DND-41 (cell line): Measurements from ENCODE around the gene SPSB3.

Experiments used
- CTCF ChIP-seq: IDR thresholded peaks from 2 replicates; pipeline ENCODE4 v1.5.1; 2012; ENCODE audit warnings: borderline replicate concordance, low read length, moderate library complexity, mild to moderate bottlenecking; ENCODE audit not compliant: poor library complexity, severe bottlenecking; ENCODE audit errors: extremely low read depth
- EZH2 ChIP-seq: IDR thresholded peaks from 3 replicates; pipeline ENCODE4 v1.6.1; 2012; ENCODE audit warnings: borderline replicate concordance, low read depth, mild to moderate bottlenecking, moderate library complexity, low read length, inconsistent platforms; ENCODE audit not compliant: severe bottlenecking

GRCh38 chr16:1788708-1789100 lies 6.3 kb upstream of the SPSB3 start:
- TF ChIP-seq CTCF (no peak), EZH2 (no peak)
